CD14-positive monocyte (primary cell): ENCODE data around the gene RGS11. TPM values are rescaled to one million over a fixed set of nuclear protein-coding genes. Genes with fewer than 3 reads are reported as not detected.

Source experiments
- DNase-seq, 3 donors: peaks; one replicate each; pipeline ENCODE4 v3.0.0-alpha.2; 2011 to 2022
- H2AFZ ChIP-seq: 2 replicates; pipeline ENCODE4 v1.6.0; 2012; ENCODE audit warnings: mild to moderate bottlenecking, low read depth, low read length, inconsistent platforms; ENCODE audit not compliant: insufficient read depth, poor library complexity, severe bottlenecking
- H3K27ac ChIP-seq, 2 donors: 1 replicate in 1 of 2; 2 replicates in 1 of 2; pipeline ENCODE4 v1.5.1; 2012 to 2013; ENCODE audit warnings: low read length in 2 of 2, control low read depth in 1 of 2, inconsistent platforms in 1 of 2, low read depth in 1 of 2, mild to moderate bottlenecking in 1 of 2
- H3K27me3 ChIP-seq, 2 donors: one replicate each; pipeline versions ENCODE4 v1.6.0 to v1.6.1; 2011 to 2013; ENCODE audit warnings: low read length in 2 of 2; ENCODE audit not compliant: control insufficient read depth in 2 of 2, insufficient read depth in 2 of 2
- H3K36me3 ChIP-seq, 2 donors: replicated peaks in 1 of 2; 1 replicate in 1 of 2; 2 replicates in 1 of 2; pipeline versions ENCODE4 v1.5.1 to v1.6.1; 2012 to 2013; ENCODE audit warnings: low read length in 2 of 2, control low read depth in 1 of 2, inconsistent platforms in 1 of 2, mild to moderate bottlenecking in 1 of 2; ENCODE audit not compliant: insufficient read depth in 2 of 2, control insufficient read depth in 1 of 2
- H3K4me1 ChIP-seq, 2 donors: 1 replicate in 1 of 2; 2 replicates in 1 of 2; pipeline versions ENCODE4 v1.5.1 to v1.6.1; 2012 to 2013; ENCODE audit warnings: low read length in 2 of 2, control low read depth in 1 of 2, inconsistent platforms in 1 of 2, mild to moderate bottlenecking in 1 of 2, moderate library complexity in 1 of 2; ENCODE audit not compliant: insufficient read depth in 2 of 2, control insufficient read depth in 1 of 2
- H3K4me2 ChIP-seq: replicated peaks from 2 replicates; pipeline ENCODE3; 2012; ENCODE audit warnings: low read length, moderate library complexity, mild to moderate bottlenecking; ENCODE audit not compliant: poor library complexity, severe bottlenecking; ENCODE audit errors: extremely low read depth
- H3K4me3 ChIP-seq, 3 experiments: fragments of 200-600 bp in 1 of 3; sonication (generic) in 1 of 3; replicated peaks in 1 of 3; 1 replicate in 2 of 3; 2 replicates in 1 of 3; pipeline ENCODE4 v1.5.1; 2011 to 2013; ENCODE audit warnings: low read length in 3 of 3, mild to moderate bottlenecking in 3 of 3, control low read depth in 2 of 3, low read depth in 2 of 3, inconsistent platforms in 1 of 3, moderate library complexity in 1 of 3
- H3K79me2 ChIP-seq: 2 replicates; pipeline ENCODE4 v1.6.0; 2012; ENCODE audit warnings: mild to moderate bottlenecking, control low read depth, inconsistent platforms, low read length, moderate library complexity; ENCODE audit not compliant: insufficient read depth
- H3K9ac ChIP-seq: 2 replicates; pipeline ENCODE4 v1.6.0; 2017; ENCODE audit warnings: low read length, mild to moderate bottlenecking; ENCODE audit not compliant: insufficient read depth, poor library complexity, severe bottlenecking
- H3K9me3 ChIP-seq, 2 donors: replicated peaks in 1 of 2; 1 replicate in 1 of 2; 2 replicates in 1 of 2; pipeline versions ENCODE4 v1.5.1 to v1.6.1; 2012 to 2013; ENCODE audit warnings: low read length in 2 of 2, control low read depth in 1 of 2; ENCODE audit not compliant: control insufficient read depth in 1 of 2, insufficient read depth in 1 of 2
- H4K20me1 ChIP-seq: 2 replicates; pipeline ENCODE4 v1.6.0; 2012; ENCODE audit warnings: mild to moderate bottlenecking, low read length, control low read depth, moderate library complexity; ENCODE audit not compliant: insufficient read depth
- H3K27ac Mint-ChIP-seq, 7 donors: one replicate each; pipeline ENCODE4 v1.8.0; 2020; ENCODE audit warnings: mild to moderate bottlenecking in 7 of 7, mixed read lengths in 7 of 7, moderate library complexity in 6 of 7, inconsistent platforms in 2 of 7
- H3K27me3 Mint-ChIP-seq, 3 donors: one replicate each; pipeline ENCODE4 v1.8.0; 2021 to 2022; ENCODE audit warnings: low read depth in 3 of 3, mild to moderate bottlenecking in 3 of 3, mixed read lengths in 3 of 3, moderate library complexity in 3 of 3, inconsistent platforms in 1 of 3
- H3K36me3 Mint-ChIP-seq, 2 donors: one replicate each; pipeline ENCODE4 v1.8.0; 2020; ENCODE audit warnings: mixed read lengths in 2 of 2, inconsistent platforms in 1 of 2, mild to moderate bottlenecking in 1 of 2
- H3K4me1 Mint-ChIP-seq: one replicate; pipeline ENCODE4 v1.8.0; 2020; ENCODE audit warnings: mild to moderate bottlenecking, mixed read lengths
- H3K4me3 Mint-ChIP-seq, 2 donors: one replicate each; pipeline ENCODE4 v1.8.0; 2020; ENCODE audit warnings: mild to moderate bottlenecking in 2 of 2, mixed read lengths in 2 of 2, moderate library complexity in 1 of 2
- H3K9me3 Mint-ChIP-seq, 7 donors: one replicate each; pipeline ENCODE4 v1.8.0; 2020 to 2022; ENCODE audit warnings: mixed read lengths in 7 of 7, mild to moderate bottlenecking in 6 of 7, moderate library complexity in 6 of 7, inconsistent platforms in 2 of 7
- WGBS: methylation state at CpG from one replicate; pipeline ENCODE4 v1.1.5; 2013; ENCODE audit warnings: missing lambda C conversion rate; ENCODE audit not compliant: insufficient coverage; 5-methylcytosine and 5-hydroxymethylcytosine counted together
- intact Hi-C, 2 donors: fragments of 100-400 bp; cut with micrococcal nuclease; formaldehyde crosslinking; loops; one replicate each; pipeline versions ENCODE4 v1.15.0 to v1.15.1; 2023
- polyA plus RNA-seq, 3 donors: library from polyadenylated mRNA; depleted of rRNA in 1 of 3; unstranded in 2 of 3; stranded (reverse) in 1 of 3; fragments of 300-500 nt in 2 of 3; fragments of >200 nt in 1 of 3; fragmentation: Illumina TruSeq in 2 of 3; gene quantifications; 1 replicate in 2 of 3; 2 replicates in 1 of 3; pipeline ENCODE4 v1.2.3, GENCODE V29; 2012 to 2021
- TF ChIP-seq, protein P1 (sequence below): fragments of 200-600 bp; IDR thresholded peaks from one replicate; pipeline ENCODE4 v1.8.0; 2022; ENCODE audit warnings: antibody characterized with exemption, mild to moderate bottlenecking

The RGS11 gene
- polyA plus RNA-seq, 3 donors, result 0.07 TPM; not detected in 2

DNA sequence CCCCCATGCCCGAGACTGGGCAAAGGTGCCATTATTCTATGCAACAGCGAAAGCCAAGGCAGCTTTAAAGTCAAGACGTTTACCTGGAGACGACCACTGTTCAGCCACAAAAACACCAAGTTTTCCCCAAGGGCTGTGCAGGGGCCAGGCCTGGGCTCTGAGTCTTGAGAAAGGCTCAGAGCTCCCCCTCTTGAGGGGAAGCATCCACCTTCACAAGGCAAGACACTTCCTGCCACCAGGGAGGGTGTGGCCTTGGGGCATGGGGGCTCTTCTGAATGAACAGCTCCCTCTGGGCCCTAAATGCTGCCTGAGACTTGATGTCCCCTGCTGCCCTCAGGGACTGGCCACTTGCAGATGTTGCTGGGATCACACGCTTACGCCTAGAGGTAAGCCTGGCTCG, 33.7 kb upstream of the RGS11 start:
- Histone ChIP-seq H3K9ac (no peak overlapping the region), H3K9me3 (no peaks in the 10 kb centered on the region), H3K4me3 (no peak overlapping the region), H3K4me1 (no peaks in the 10 kb centered on the region), H2AFZ (no peak overlapping the region), H3K36me3 (peaks cover 76 to 90% of the 10 kb centered on the region in 2 donors), H3K4me2 (no peak overlapping the region), H4K20me1 (peaks cover 12% of the 10 kb centered on the region), H3K79me2 (peaks cover 25% of the 10 kb centered on the region), H3K27ac (no peak overlapping the region), H3K27me3 (no peaks in the 10 kb centered on the region)
- H3K4me3 Mint-ChIP-seq, result no peak overlapping the region
- WGBS, result 62% methylated on average over 6 of the region's 7 CpGs
- H3K9me3 Mint-ChIP-seq, result no peaks in the 10 kb centered on the region
- intact Hi-C loops, result no loop called here
- no peaks in the 10 kb centered on the region for H3K4me1 Mint-ChIP-seq
- DNase-seq, result no peak
- H3K27ac Mint-ChIP-seq, result peak overlapping the region in 4 of 7 donors; percentile 10 to 40 (median 21)
- TF ChIP-seq, protein P1, sequence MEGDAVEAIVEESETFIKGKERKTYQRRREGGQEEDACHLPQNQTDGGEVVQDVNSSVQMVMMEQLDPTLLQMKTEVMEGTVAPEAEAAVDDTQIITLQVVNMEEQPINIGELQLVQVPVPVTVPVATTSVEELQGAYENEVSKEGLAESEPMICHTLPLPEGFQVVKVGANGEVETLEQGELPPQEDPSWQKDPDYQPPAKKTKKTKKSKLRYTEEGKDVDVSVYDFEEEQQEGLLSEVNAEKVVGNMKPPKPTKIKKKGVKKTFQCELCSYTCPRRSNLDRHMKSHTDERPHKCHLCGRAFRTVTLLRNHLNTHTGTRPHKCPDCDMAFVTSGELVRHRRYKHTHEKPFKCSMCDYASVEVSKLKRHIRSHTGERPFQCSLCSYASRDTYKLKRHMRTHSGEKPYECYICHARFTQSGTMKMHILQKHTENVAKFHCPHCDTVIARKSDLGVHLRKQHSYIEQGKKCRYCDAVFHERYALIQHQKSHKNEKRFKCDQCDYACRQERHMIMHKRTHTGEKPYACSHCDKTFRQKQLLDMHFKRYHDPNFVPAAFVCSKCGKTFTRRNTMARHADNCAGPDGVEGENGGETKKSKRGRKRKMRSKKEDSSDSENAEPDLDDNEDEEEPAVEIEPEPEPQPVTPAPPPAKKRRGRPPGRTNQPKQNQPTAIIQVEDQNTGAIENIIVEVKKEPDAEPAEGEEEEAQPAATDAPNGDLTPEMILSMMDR, result no peak
- no peaks in the 10 kb centered on the region for H3K27me3 Mint-ChIP-seq
- H3K36me3 Mint-ChIP-seq, result peaks cover 73 to 96% of the 10 kb centered on the region in 2 donors

DNA sequence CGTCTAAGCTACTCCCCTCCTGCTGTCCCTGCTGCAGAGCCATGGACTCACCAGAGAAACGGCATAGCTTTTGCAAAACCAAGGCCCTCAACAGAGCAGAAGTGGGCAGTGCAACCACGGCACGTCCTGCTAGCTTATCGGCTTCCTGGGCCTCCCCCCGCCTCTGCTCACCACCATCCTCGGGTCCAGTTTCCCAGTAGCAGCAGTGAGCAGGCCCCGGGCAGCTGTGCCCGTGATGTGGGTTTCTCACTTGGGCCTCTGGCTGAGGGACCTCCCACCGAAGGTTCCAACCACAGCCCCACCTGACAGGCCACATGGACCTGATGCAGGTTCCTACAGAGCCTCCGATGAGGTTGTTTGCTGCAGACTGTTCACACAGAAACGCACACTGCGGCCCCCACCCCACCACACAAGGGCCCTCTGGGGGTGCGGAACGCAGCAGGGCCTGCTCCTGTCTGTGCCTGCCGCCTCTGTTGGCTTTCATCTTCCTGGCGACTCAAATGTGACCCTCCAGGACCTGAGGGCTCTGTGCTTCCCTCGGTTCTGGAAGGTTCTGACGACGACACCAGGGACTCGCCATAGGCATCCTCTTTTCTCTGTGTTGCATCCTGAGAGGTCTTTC, 32.1 kb upstream of the RGS11 start:
- H3K36me3 Mint-ChIP-seq, result peaks cover 69 to 96% of the 10 kb centered on the region in 2 donors
- TF ChIP-seq, protein P1, result no peak
- H3K36me3 ChIP-seq, result peaks cover 70 to 87% of the 10 kb centered on the region in 2 donors
- H3K4me3 Mint-ChIP-seq, result no peak overlapping the region
- no peak overlapping the region for H2AFZ ChIP-seq
- no peak overlapping the region for H3K27ac ChIP-seq
- no peak overlapping the region for H3K4me3 ChIP-seq
- H3K4me1 ChIP-seq, result no peaks in the 10 kb centered on the region
- intact Hi-C loops, result no loop called here
- H3K27ac Mint-ChIP-seq, result peak overlapping the region in 2 of 7 donors; percentile 20 to 52
- no peaks in the 10 kb centered on the region for H3K4me1 Mint-ChIP-seq
- H3K79me2 ChIP-seq, result peaks cover 12% of the 10 kb centered on the region
- H3K9me3 Mint-ChIP-seq, result no peaks in the 10 kb centered on the region
- no peak overlapping the region for H3K4me2 ChIP-seq
- 79% methylated on average over 21 of the region's 21 CpGs for WGBS
- H3K27me3 Mint-ChIP-seq, result no peaks in the 10 kb centered on the region
- no peaks in the 10 kb centered on the region for H3K27me3 ChIP-seq
- no peaks in the 10 kb centered on the region for H3K9me3 ChIP-seq
- H3K9ac ChIP-seq, result no peak overlapping the region
- peaks cover 6% of the 10 kb centered on the region for H4K20me1 ChIP-seq
- no peak for DNase-seq
